Measurements from ENCODE around the gene DNM3.

Gene DNM3

GRCh38 chr1:172404121-172404520 is 562.8 kb downstream of the DNM3 start:
- no peak for DNase-seq (ENCODE audit: extremely low read depth, low read depth)
- TF ChIP-seq CTCF (IDR thresholded peaks at IDR 0.05; ENCODE audit: low read depth, low read length, missing control alignments): no peak
- no peak overlapping the region for H3K4me3 ChIP-seq (replicated peaks; ENCODE audit: low read depth, low read length)

GRCh38 chr1:172405912-172406311 is 564.6 kb downstream of the DNM3 start:
- DNase-seq (ENCODE audit: extremely low read depth, low read depth): no peak
- no peak for TF ChIP-seq CTCF (IDR thresholded peaks at IDR 0.05; ENCODE audit: low read depth, low read length, missing control alignments)

GRCh38 chr1:172406968-172407367 is 565.7 kb downstream of the DNM3 start:
- no peak for DNase-seq (ENCODE audit: extremely low read depth, low read depth)
- TF ChIP-seq CTCF (IDR thresholded peaks at IDR 0.05; ENCODE audit: low read depth, low read length, missing control alignments): no peak
- H3K4me3 ChIP-seq (replicated peaks; ENCODE audit: low read depth, low read length): no peak overlapping the region

More at GRCh38 chr1:172405912-172406311, 564.6 kb downstream of the DNM3 start:
- H3K4me3 ChIP-seq (replicated peaks; ENCODE audit: low read depth, low read length): no peak overlapping the region

GRCh38 chr1:172408958-172409357 is 567.7 kb downstream of the DNM3 start:
- no peak for TF ChIP-seq CTCF (IDR thresholded peaks at IDR 0.05; ENCODE audit: low read depth, low read length, missing control alignments)
- no peak for DNase-seq (ENCODE audit: extremely low read depth, low read depth)

GRCh38 chr1:172410027-172410426 is 568.7 kb downstream of the DNM3 start:
- TF ChIP-seq CTCF (IDR thresholded peaks at IDR 0.05; ENCODE audit: low read depth, low read length, missing control alignments): no peak
- H3K4me3 ChIP-seq (replicated peaks; ENCODE audit: low read depth, low read length): no peak overlapping the region
- DNase-seq (ENCODE audit: extremely low read depth, low read depth): no peak

More at GRCh38 chr1:172408958-172409357, 567.7 kb downstream of the DNM3 start:
- no peak overlapping the region for H3K4me3 ChIP-seq (replicated peaks; ENCODE audit: low read depth, low read length)

- DNase-seq (ENCODE audit: extremely low read depth, low read depth): no peak
These were observed 570.6 kb downstream of the DNM3 start for GRCh38 chr1:172411791-172412338.

More at GRCh38 chr1:172411791-172412338, 570.6 kb downstream of the DNM3 start:
- no peak for TF ChIP-seq CTCF (IDR thresholded peaks at IDR 0.05; ENCODE audit: low read depth, low read length, missing control alignments)
- H3K4me3 ChIP-seq (replicated peaks; ENCODE audit: low read depth, low read length): no peak overlapping the region
